SK-N-SH treated with all-trans-retinoic acid at 6 μM for 48 hours (cell line): ENCODE measurements around the gene GABRR3.

ENCODE experiments used
- ATAC-seq: fragments of 200-7000 bp; cut with Tn5 transposase; 3 replicates; pipeline ENCODE4 v1.9.1; 2020; ENCODE audit warnings: mild to moderate bottlenecking, moderate library complexity
- ARNTL ChIP-seq: fragments of 450-650 bp; formaldehyde crosslinking; IDR thresholded peaks from 2 replicates; pipeline ENCODE4 v1.5.0; 2020; ENCODE audit warnings: low read depth, mild to moderate bottlenecking, moderate library complexity, borderline replicate concordance
- BACH2 ChIP-seq: fragments of 250-450 bp; sonication (Bioruptor Pico); IDR thresholded peaks from 2 replicates; pipeline ENCODE4 v1.9.0; 2021; ENCODE audit warnings: mild to moderate bottlenecking, borderline replicate concordance
- CREB5 ChIP-seq: fragments of 250-450 bp; sonication (Bioruptor Pico); IDR thresholded peaks from 2 replicates; pipeline ENCODE4 v1.5.1; 2020; ENCODE audit warnings: low read depth, mild to moderate bottlenecking, moderate library complexity
- CSDC2 ChIP-seq: fragments of 250-450 bp; sonication (Bioruptor Pico); IDR thresholded peaks from 2 replicates; pipeline ENCODE4 v1.5.0; 2020; ENCODE audit warnings: mild to moderate bottlenecking, moderate library complexity
- CSRNP3 ChIP-seq: fragments of 250-450 bp; sonication (Bioruptor Pico); IDR thresholded peaks from 2 replicates; pipeline ENCODE4 v1.5.1; 2021; ENCODE audit warnings: mild to moderate bottlenecking, moderate library complexity
- GLIS3 ChIP-seq: fragments of 250-450 bp; sonication (Bioruptor Pico); IDR thresholded peaks from 2 replicates; pipeline ENCODE4 v1.5.0; 2020; ENCODE audit warnings: mild to moderate bottlenecking, moderate library complexity
- PATZ1 ChIP-seq: fragments of 250-450 bp; sonication (Bioruptor Pico); IDR thresholded peaks from 2 replicates; pipeline ENCODE4 v1.8.0; 2020; ENCODE audit warnings: mild to moderate bottlenecking, moderate library complexity, borderline replicate concordance
- PPARA ChIP-seq: fragments of 250-450 bp; sonication (Bioruptor Pico); IDR thresholded peaks from 2 replicates; pipeline ENCODE4 v1.5.0; 2020; ENCODE audit warnings: mild to moderate bottlenecking, borderline replicate concordance
- SNAI2 ChIP-seq: fragments of 250-450 bp; sonication (Bioruptor Pico); IDR thresholded peaks from 2 replicates; pipeline ENCODE4 v1.5.0; 2020; ENCODE audit warnings: mild to moderate bottlenecking, moderate library complexity
- TCF4 ChIP-seq: fragments of 250-450 bp; sonication (Bioruptor Pico); IDR thresholded peaks from 2 replicates; pipeline ENCODE4 v1.8.0; 2021; ENCODE audit warnings: mild to moderate bottlenecking, moderate library complexity, borderline replicate concordance
- TOX ChIP-seq: fragments of 250-450 bp; sonication (Bioruptor Pico); IDR thresholded peaks from 2 replicates; pipeline ENCODE4 v1.8.0; 2021; ENCODE audit warnings: mild to moderate bottlenecking, moderate library complexity, borderline replicate concordance
- ZC3H10 ChIP-seq: fragments of 250-450 bp; sonication (Bioruptor Pico); IDR thresholded peaks from 2 replicates; pipeline ENCODE4 v1.5.1; 2021; ENCODE audit warnings: mild to moderate bottlenecking, moderate library complexity
- ZFP30 ChIP-seq: fragments of 450-650 bp; formaldehyde crosslinking; IDR thresholded peaks from 2 replicates; pipeline ENCODE4 v1.5.0; 2022; ENCODE audit warnings: mild to moderate bottlenecking, moderate library complexity
- ZNF565 ChIP-seq: fragments of 450-650 bp; formaldehyde crosslinking; conservative IDR thresholded peaks from 2 replicates; pipeline ENCODE4 v1.5.0; 2020; ENCODE audit warnings: low read depth, mild to moderate bottlenecking, moderate library complexity
- ZNF70 ChIP-seq: fragments of 450-650 bp; formaldehyde crosslinking; IDR thresholded peaks from 2 replicates; pipeline ENCODE4 v1.5.0; 2020; ENCODE audit warnings: mild to moderate bottlenecking, moderate library complexity
- ZNF8 ChIP-seq: fragments of 450-650 bp; formaldehyde crosslinking; IDR thresholded peaks from 2 replicates; pipeline ENCODE4 v1.5.0; 2020; ENCODE audit warnings: mild to moderate bottlenecking, moderate library complexity
- TF ChIP-seq, protein P1 (sequence below): fragments of 250-450 bp; sonication (Bioruptor Pico); IDR thresholded peaks from 2 replicates; pipeline ENCODE4 v1.8.0; 2021; ENCODE audit warnings: low read depth, mild to moderate bottlenecking, moderate library complexity, borderline replicate concordance
- TF ChIP-seq, protein P2 (sequence below): fragments of 250-450 bp; sonication (Bioruptor Pico); IDR thresholded peaks from 2 replicates; pipeline ENCODE4 v1.5.0; 2020; ENCODE audit warnings: mild to moderate bottlenecking, moderate library complexity

GABRR3 gene

DNA sequence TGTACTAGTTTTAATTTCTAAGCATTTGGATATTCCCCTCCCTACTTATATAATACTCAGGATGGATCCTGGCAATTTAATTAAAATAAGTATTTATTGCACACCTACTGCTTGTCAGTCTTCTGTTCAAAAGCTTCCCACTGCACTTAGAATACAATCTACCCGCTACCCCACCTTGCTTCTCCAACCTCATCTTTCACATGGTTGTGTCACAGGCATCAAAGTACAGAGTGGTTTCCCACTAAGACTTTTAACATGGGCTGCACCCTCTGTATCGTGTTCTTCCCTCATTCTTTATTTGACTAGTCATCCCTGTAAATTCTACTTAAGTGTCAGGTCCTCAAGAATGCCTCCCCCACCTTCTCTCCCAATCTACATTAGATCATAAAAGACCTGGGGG is 97.9 kb downstream of the GABRR3 start:
- no peak for TF ChIP-seq SNAI2
- TF ChIP-seq CSRNP3 (CRISPR knock-in tag): no peak
- TF ChIP-seq, protein P1, sequence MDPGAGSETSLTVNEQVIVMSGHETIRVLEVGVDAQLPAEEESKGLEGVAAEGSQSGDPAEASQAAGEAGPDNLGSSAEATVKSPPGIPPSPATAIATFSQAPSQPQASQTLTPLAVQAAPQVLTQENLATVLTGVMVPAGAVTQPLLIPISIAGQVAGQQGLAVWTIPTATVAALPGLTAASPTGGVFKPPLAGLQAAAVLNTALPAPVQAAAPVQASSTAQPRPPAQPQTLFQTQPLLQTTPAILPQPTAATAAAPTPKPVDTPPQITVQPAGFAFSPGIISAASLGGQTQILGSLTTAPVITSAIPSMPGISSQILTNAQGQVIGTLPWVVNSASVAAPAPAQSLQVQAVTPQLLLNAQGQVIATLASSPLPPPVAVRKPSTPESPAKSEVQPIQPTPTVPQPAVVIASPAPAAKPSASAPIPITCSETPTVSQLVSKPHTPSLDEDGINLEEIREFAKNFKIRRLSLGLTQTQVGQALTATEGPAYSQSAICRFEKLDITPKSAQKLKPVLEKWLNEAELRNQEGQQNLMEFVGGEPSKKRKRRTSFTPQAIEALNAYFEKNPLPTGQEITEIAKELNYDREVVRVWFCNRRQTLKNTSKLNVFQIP (CRISPR knock-in tag): no peak
- TF ChIP-seq ZC3H10: no peak
- TF ChIP-seq GLIS3 (CRISPR knock-in tag): no peak
- TF ChIP-seq CREB5 (CRISPR knock-in tag): no peak
- TF ChIP-seq TCF4 (CRISPR knock-in tag): no peak
- ATAC-seq: no peak

DNA sequence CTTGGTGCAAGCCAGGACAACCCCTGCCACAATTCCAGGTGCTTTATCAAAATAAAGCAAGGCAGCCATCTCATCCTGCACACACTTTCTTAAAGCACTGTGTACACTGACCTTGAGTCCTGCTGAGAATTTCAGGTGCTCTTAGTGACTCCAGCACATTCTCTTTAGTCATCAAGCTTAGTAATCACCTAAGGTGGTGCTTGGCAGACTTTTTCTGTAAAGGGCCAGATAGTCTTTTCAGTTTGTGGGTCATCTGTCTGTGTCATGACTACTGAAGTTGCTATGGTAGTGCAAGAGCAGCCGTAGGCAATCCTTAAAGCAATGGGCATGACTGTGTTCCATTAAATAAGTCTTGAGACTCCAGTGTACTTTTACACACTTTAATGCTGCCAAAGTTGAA is 99.3 kb downstream of the GABRR3 start:
- no peak for ATAC-seq
- TF ChIP-seq CSDC2 (CRISPR knock-in tag): no peak
- TF ChIP-seq, protein P2, sequence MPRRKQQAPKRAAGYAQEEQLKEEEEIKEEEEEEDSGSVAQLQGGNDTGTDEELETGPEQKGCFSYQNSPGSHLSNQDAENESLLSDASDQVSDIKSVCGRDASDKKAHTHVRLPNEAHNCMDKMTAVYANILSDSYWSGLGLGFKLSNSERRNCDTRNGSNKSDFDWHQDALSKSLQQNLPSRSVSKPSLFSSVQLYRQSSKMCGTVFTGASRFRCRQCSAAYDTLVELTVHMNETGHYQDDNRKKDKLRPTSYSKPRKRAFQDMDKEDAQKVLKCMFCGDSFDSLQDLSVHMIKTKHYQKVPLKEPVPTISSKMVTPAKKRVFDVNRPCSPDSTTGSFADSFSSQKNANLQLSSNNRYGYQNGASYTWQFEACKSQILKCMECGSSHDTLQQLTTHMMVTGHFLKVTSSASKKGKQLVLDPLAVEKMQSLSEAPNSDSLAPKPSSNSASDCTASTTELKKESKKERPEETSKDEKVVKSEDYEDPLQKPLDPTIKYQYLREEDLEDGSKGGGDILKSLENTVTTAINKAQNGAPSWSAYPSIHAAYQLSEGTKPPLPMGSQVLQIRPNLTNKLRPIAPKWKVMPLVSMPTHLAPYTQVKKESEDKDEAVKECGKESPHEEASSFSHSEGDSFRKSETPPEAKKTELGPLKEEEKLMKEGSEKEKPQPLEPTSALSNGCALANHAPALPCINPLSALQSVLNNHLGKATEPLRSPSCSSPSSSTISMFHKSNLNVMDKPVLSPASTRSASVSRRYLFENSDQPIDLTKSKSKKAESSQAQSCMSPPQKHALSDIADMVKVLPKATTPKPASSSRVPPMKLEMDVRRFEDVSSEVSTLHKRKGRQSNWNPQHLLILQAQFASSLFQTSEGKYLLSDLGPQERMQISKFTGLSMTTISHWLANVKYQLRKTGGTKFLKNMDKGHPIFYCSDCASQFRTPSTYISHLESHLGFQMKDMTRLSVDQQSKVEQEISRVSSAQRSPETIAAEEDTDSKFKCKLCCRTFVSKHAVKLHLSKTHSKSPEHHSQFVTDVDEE (CRISPR knock-in tag): no peak
- TF ChIP-seq TOX (CRISPR knock-in tag): no peak
- TF ChIP-seq ZNF70 (CRISPR knock-in tag): no peak
- no peak for TF ChIP-seq BACH2 (CRISPR knock-in tag)
- no peak for TF ChIP-seq ZFP30 (CRISPR knock-in tag)
- TF ChIP-seq ZNF8 (CRISPR knock-in tag): no peak
- TF ChIP-seq, protein P1 (CRISPR knock-in tag): no peak
- no peak for TF ChIP-seq ZNF565 (CRISPR knock-in tag)
- TF ChIP-seq ARNTL (CRISPR knock-in tag): no peak
- no peak for TF ChIP-seq PPARA (CRISPR knock-in tag)
- TF ChIP-seq PATZ1 (CRISPR knock-in tag): no peak
- TF ChIP-seq ZC3H10: no peak
- TF ChIP-seq SNAI2: no peak
